GM10266 (cell line): Measurements from ENCODE around the gene CDON.

Experiments used
- DNase-seq: peaks from one replicate; pipeline ENCODE4 v3.0.0; 2012; ENCODE audit errors: extremely low spot score
- CTCF ChIP-seq: IDR thresholded peaks from 2 replicates; pipeline ENCODE4 v1.5.1; 2012; ENCODE audit warnings: mild to moderate bottlenecking, low read depth; ENCODE audit not compliant: control insufficient read depth, insufficient read depth; ENCODE audit errors: missing control alignments

CDON gene

DNA sequence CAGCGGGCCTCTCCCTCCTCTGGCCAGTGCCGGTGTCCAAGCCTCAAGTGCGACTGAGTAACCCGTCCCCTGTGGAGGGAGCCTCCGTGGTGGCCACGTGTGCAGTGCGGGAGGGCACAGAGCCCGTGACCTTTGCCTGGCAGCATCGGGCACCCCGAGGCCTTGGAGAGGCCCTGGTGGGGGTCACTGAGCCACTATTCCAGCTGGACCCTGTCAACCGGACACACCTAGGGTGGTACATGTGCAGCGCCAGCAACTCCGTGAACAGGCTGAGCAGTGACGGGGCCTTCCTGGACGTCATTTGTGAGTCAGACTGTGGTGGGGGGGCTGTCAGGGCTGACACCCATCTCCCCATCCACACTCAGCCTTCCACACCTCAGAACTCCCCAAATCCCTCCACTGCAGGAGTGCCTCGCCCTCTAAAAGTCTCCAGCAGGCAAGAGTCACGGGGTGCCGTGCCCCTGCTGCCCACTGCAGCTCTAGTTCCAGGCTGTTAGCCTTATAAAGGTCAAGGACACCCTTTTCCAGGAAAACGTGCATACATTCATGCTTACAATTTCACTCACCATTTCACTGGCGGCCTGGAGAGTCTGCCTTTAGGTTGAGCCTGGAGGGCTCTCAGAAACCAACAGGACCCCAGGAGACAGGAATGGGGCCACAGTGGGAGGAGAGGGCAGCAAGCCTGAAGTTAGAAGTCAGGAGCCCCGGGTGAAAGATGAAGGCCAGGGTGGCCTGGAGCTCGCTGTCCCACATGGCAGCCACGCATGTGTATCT, 114.2 kb downstream of the CDON start:
- TF ChIP-seq CTCF = no peak
- DNase-seq = no peak

DNA sequence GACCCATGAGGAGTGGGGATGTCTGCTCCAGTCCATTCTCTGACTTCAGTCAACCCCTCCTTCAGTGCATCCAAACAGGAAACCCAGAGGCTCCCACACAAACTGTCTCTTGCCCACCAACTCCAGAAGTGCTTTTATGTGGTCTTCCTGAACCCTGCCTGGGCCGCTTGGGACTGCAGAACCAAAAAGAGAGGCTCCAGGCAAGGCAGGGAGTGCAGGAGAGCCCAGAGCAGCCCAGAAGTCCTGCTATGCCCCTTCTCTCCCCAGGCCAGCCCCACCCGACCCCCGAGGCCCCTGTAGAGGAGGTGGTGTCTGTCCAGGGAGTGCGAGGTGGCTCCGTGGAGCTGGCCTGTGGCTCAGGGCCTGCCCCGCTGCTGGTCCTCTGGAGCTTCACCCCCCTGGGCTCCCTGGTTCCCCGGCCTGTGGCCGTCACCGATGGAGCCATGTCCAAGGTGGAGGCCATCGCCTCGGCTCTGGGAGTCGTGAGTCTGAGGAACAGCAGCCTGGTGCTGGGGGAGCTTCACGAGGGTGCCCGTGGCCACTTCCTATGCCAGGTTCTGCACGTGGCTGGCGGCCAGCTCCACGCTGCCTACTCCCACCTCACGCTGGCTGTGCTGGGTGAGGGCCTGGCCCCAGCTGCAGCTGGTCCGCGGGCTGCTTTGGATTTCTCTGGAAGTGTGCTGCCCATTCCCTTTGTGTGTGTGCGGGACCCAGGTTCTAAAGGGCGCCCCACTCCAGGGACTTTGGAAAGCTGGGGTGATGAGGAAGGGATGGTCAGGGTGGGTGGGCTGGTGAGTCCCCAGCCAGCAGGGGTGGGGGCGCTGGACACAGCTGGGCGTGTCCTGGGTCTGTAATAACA, 115.0 kb downstream of the CDON start:
- no peak for TF ChIP-seq CTCF

GRCh38 chr11:125946712-125947418, 115.8 kb downstream of the CDON start:
- no peak for TF ChIP-seq CTCF
- no peak for DNase-seq

More for the DNA sequence above, 115.0 kb downstream of the CDON start:
- no peak for DNase-seq

- TF ChIP-seq CTCF = no peak
- DNase-seq = no peak
Measured at GRCh38 chr11:125945797-125946520, 116.7 kb downstream of the CDON start, which contains the start of gene VSIG10L2. VSIG10L2 (plus strand) TSS chr11:125946044; CDS start chr11:125946056, 12 bp downstream.

DNA sequence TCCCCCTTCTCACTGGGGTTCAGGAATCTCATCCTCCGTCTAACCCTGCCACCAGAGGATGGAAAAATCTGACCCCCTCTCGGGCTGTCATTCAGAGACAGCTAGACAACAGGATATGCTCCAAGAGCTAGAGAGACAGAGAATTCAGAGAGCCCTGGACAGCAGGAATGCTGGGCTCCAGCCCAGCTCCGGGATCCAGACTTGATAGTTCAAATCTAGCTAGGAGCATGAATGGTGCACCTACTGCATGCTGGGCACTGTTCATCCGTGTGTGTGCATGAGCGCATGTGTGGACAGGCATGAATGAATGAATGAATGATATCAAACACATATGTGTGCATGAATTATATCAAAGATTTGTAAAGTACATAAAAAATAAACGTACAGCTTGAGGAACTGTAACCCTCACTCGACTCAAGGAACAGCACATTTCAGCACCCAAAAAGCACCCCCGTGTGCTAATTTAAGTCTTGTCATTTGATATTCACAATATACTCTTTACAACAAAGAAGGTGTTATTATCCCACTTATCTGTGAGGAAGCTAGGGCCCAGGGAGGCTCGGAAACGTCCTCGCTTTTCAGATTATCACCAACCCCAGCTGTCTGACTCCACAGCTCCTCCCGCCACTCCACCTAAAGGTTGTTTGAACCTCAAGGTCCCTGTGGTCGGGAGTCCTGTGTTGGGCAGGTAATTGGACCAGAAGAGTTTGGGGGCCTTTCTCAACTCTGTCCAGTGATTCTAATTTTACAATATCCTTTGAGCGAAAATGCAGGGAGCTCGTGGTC, 117.5 kb downstream of the CDON start:
- DNase-seq = no peak
- TF ChIP-seq CTCF = no peak

DNA sequence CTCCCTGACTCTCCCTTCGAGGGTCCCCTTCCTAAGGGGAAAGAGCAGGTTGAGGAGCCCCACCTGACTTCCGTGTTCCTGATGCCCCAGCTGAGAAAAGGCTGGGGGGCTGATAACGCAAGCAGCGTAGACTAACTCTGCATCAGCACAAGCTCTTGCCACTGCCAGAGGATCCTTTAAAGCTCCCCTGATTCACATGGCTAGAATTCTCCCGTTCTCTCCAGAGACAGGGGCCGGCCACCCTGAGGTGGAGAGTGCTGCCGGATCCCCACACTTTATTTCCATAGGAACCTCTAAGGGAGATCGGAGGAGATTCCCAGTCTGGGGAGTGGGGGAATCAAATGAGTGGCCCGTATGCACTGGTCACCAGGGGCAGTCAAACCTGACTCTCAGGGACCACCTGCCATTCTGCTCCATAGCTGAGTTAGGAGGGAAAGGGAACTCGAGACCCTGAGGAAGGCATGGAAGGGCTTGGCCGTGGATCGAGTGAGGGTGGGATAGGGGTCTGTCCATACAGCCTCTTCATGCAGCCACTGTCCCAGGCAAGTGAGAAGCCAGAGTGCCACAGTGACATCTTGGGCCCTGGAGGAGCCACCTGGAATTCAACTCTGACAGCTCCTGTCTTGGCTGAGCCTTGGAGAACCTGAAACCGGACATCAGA, 118.2 kb downstream of the CDON start:
- no peak for DNase-seq
- TF ChIP-seq CTCF = no peak
